Psoas muscle (tissue), 8 donors: ENCODE results near the gene LIPT2. TPM values are rescaled to one million over a fixed set of nuclear protein-coding genes. Genes with fewer than 3 reads are reported as not detected.

ENCODE experiments used
- ATAC-seq, 4 donors: fragments of 200-7000 bp; cut with Tn5 transposase; one replicate each; pipeline ENCODE4 v1.9.1; 2020; ENCODE audit warnings: moderate library complexity in 3 of 4, mild to moderate bottlenecking in 2 of 4
- DNase-seq, 2 donors: peaks; one replicate each; pipeline ENCODE4 v3.0.0-alpha.2; 2020
- H3K27ac ChIP-seq: fragments of 200-600 bp; one replicate; pipeline ENCODE4 v1.8.0; 2022
- H3K27me3 ChIP-seq, 3 donors: fragments of 200-600 bp in 1 of 3; one replicate each; pipeline versions ENCODE4 v1.6.1 to v1.8.0; 2013 to 2022; ENCODE audit warnings: low read length in 2 of 3, mild to moderate bottlenecking in 2 of 3, moderate library complexity in 1 of 3; ENCODE audit not compliant: insufficient read depth in 3 of 3
- H3K36me3 ChIP-seq, 2 donors: fragments of 200-600 bp in 1 of 2; one replicate each; pipeline versions ENCODE4 v1.6.1 to v1.8.0; 2013 to 2022; ENCODE audit warnings: low read depth in 1 of 2, mild to moderate bottlenecking in 1 of 2, moderate library complexity in 1 of 2; ENCODE audit not compliant: insufficient read depth in 1 of 2
- H3K4me1 ChIP-seq: fragments of 200-600 bp; one replicate; pipeline ENCODE4 v1.8.0; 2022
- H3K4me3 ChIP-seq: fragments of 200-600 bp; one replicate; pipeline ENCODE4 v1.8.0; 2022; ENCODE audit warnings: mild to moderate bottlenecking
- H3K9me3 ChIP-seq: fragments of 200-600 bp; one replicate; pipeline ENCODE4 v1.8.0; 2022
- CTCF ChIP-seq: fragments of 200-600 bp; IDR thresholded peaks from one replicate; pipeline ENCODE4 v1.8.0; 2022; ENCODE audit warnings: antibody characterized with exemption
- WGBS, 3 donors: extraction: QIAGEN DNeasy Blood & Tissue Kit; methylation state at CpG; one replicate each; pipeline versions ENCODE4 v1.1.6 to v1.1.7; 2013; 5-methylcytosine and 5-hydroxymethylcytosine counted together
- intact Hi-C, 2 donors: fragments of 100-400 bp; cut with DNase I; formaldehyde crosslinking; loops; one replicate each; pipeline versions ENCODE4 v1.11.0 to v1.14.2; 2022
- polyA plus RNA-seq, 3 donors: library from polyadenylated mRNA; stranded (reverse); fragments of 200-250 nt; gene quantifications; one replicate each; pipeline ENCODE4 v1.2.3, GENCODE V29; 2013
- total RNA-seq, 4 donors: library from RNA; stranded (reverse); fragmentation: NEBNext Ultra II Directional in 2 of 4; extraction: Animal tissue kit (Norgen Biotek cat#: 25700) in 2 of 4; gene quantifications; one replicate each; pipeline versions ENCODE4 v1.2.1 to v1.2.4, GENCODE V29; 2021 to 2023
- donor health status: healthy with polysubstance abuse.
- donor health status: DM: no; HTN: no; CAD: no; lungs with moderate emphysema.
- donor health status: Bipolar disorder and iron deficiency.
- donor health status: healthy.
- donor health status: DM: yes; HTN: yes; CAD: no.
- donor health status: DM: no; HTN: no; CAD: no.
- donor health status: DM: no; HTN: no; CAD: no.
- donor health status: DM: yes; HTN: yes; CAD: no.

LIPT2 gene
- total and polyA plus RNA-seq, 7 donors, result 0.94 to 5.4 (median 4.3) TPM

GRCh38 chr11:74444173-74444826, 49.2 kb downstream of the LIPT2 start:
- WGBS, 3 donors, result 22 to 36% (median 24%) methylated on average over 9 of the region's 9 CpGs
- TF ChIP-seq CTCF, result no peak
- H3K27me3 ChIP-seq, result no peaks in the 10 kb centered on the region
- intact Hi-C loops, result no loop called here
- H3K27ac ChIP-seq, result peak overlapping the region; percentile 82
- no peaks in the 10 kb centered on the region for H3K9me3 ChIP-seq
- DNase-seq, result peak; percentile 30 to 71
- H3K4me1 ChIP-seq, result peaks cover 22% of the 10 kb centered on the region
- peak; percentile 85 to 91 (median 88) for ATAC-seq
- H3K36me3 ChIP-seq, result no peaks in the 10 kb centered on the region
- H3K4me3 ChIP-seq, result peak overlapping the region; percentile 43

GRCh38 chr11:74443071-74443864, 50.3 kb downstream of the LIPT2 start:
- H3K4me1 ChIP-seq, result peaks cover 19% of the 10 kb centered on the region
- H3K4me3 ChIP-seq, result peak overlapping the region; percentile 43
- 17 to 34% (median 18%) methylated on average over 8 of the region's 8 CpGs for WGBS, 3 donors
- ATAC-seq, result peak; percentile 60 to 70 (median 62)
- H3K36me3 ChIP-seq, result no peaks in the 10 kb centered on the region
- H3K9me3 ChIP-seq, result no peaks in the 10 kb centered on the region
- no peaks in the 10 kb centered on the region for H3K27me3 ChIP-seq
- DNase-seq, result no peak
- H3K27ac ChIP-seq, result peak overlapping the region; percentile 82
- intact Hi-C loops, result no loop called here
- TF ChIP-seq CTCF, result peak; percentile 22

GRCh38 chr11:74442636-74443035, 50.9 kb downstream of the LIPT2 start:
- Histone ChIP-seq H3K36me3 (no peaks in the 10 kb centered on the region), H3K27me3 (no peaks in the 10 kb centered on the region), H3K27ac (peak overlapping the region; percentile 82), H3K9me3 (no peaks in the 10 kb centered on the region), H3K4me1 (peaks cover 19% of the 10 kb centered on the region), H3K4me3 (peak overlapping the region; percentile 43)
- WGBS, 3 donors, result 32 to 45% (median 44%) methylated on average over 3 of the region's 3 CpGs
- no peak for TF ChIP-seq CTCF
- DNase-seq (no peak), ATAC-seq (peak; percentile 59 to 83 (median 76))
- intact Hi-C loops, result no loop called here

Other genes with a start within 250 kb of the LIPT2 start
- under 1 TPM in 3 of 4 donors, not detected in 1; 0.21 to 0.28 (median 0.22) TPM for gene P4HA3, start 182.1 kb downstream of the LIPT2 start, total RNA-seq
- gene P4HA3, start 182.1 kb downstream of the LIPT2 start, polyA plus RNA-seq, result 1 to 10 TPM in 1 of 3 donors, under 1 TPM in 2; 0.03 to 2.2 (median 0.11) TPM
- 10 to 100 TPM in 2 of 4 donors, 1 to 10 TPM in 2; 9.1 to 10.9 (median 10.2) TPM for gene PGM2L1, start 95.3 kb downstream of the LIPT2 start, total RNA-seq
- 1 to 10 TPM; 2.8 to 9.8 (median 3.6) TPM for gene PGM2L1, start 95.3 kb downstream of the LIPT2 start, polyA plus RNA-seq
- gene KCNE3, start 26.2 kb downstream of the LIPT2 start, total RNA-seq, result 1 to 10 TPM; 1.0 to 3.3 (median 1.4) TPM
- under 1 TPM; 0.21 to 0.80 (median 0.72) TPM for gene KCNE3, start 26.2 kb downstream of the LIPT2 start, polyA plus RNA-seq
- 10 to 100 TPM in 1 of 4 donors, 1 to 10 TPM in 3; 7.0 to 10.2 (median 7.4) TPM for gene POLD3, start 98.9 kb upstream of the LIPT2 start, total RNA-seq
- gene POLD3, start 98.9 kb upstream of the LIPT2 start, polyA plus RNA-seq, result 1 to 10 TPM; 7.2 to 9.2 (median 8.8) TPM
- gene CHRDL2, start 237.7 kb upstream of the LIPT2 start, total RNA-seq, result 10 to 100 TPM in 3 of 4 donors, 1 to 10 TPM in 1; 2.2 to 14.1 (median 12.7) TPM
- gene CHRDL2, start 237.7 kb upstream of the LIPT2 start, polyA plus RNA-seq, result 1 to 10 TPM in 1 of 3 donors, under 1 TPM in 2; 0.39 to 3.1 (median 0.61) TPM